ENCODE results near the gene EID2B. TPM values are rescaled to one million over a fixed set of nuclear protein-coding genes. Genes with fewer than 3 reads are reported as not detected.

Gene EID2B
- total and polyA plus RNA-seq, 2 experiments from 2014 or later = 2.2 to 3.7 TPM

- TF ChIP-seq EZH2phosphoT487 (IDR thresholded peaks at IDR 0.05; ENCODE audit: low read depth, severe bottlenecking, unreplicated experiment) = no peak
- no peak for TF ChIP-seq EZH2 (IDR thresholded peaks at IDR 0.05; ENCODE audit: borderline replicate concordance)
- TF ChIP-seq CTCF (IDR thresholded peaks at IDR 0.05; ENCODE audit: poor library complexity) = no peak
- Histone ChIP-seq H3K36me3 (replicated peaks; ENCODE audit: insufficient read depth, low read depth) (no peaks in the 10 kb centered on the region), H3K4me1 (ENCODE audit: insufficient read depth) (no peaks in the 10 kb centered on the region), H3K27ac (no peak overlapping the region), H4K20me1 (ENCODE audit: insufficient read depth, poor library complexity, severe bottlenecking) (no peaks in the 10 kb centered on the region), H3K9me3 (ENCODE audit: low read depth) (no peaks in the 10 kb centered on the region), H3K79me2 (no peaks in the 10 kb centered on the region), H3K9me2 (replicated peaks; ENCODE audit: insufficient read depth) (no peaks in the 10 kb centered on the region), H2AFZ (peak overlapping the region; percentile 86), H3K4me3 (peak overlapping the region; percentile 28), H3K27me3 (peaks cover 46% of the 10 kb centered on the region), H3K4me2 (peak overlapping the region; percentile 88)
- WGBS (ENCODE audit: low lambda C conversion rate, missing lambda C conversion rate) = 4% methylated on average over 30 of the region's 44 CpGs
- peak; percentile 54 for DNase-seq (ENCODE audit: low spot score)
Observed at GRCh38 chr19:39515551-39516191, 17.0 kb downstream of the EID2B start.

- no peaks in the 10 kb centered on the region for H3K9me2 ChIP-seq (replicated peaks; ENCODE audit: insufficient read depth)
- no peaks in the 10 kb centered on the region for H3K79me2 ChIP-seq
- no peaks in the 10 kb centered on the region for H3K9me3 ChIP-seq (ENCODE audit: low read depth)
- H3K36me3 ChIP-seq (replicated peaks; ENCODE audit: insufficient read depth, low read depth) = no peaks in the 10 kb centered on the region
- H3K4me3 ChIP-seq = peak within 1 kb of the TSS; percentile 28
- no peaks in the 10 kb centered on the region for H4K20me1 ChIP-seq (ENCODE audit: insufficient read depth, poor library complexity, severe bottlenecking)
- H3K4me2 ChIP-seq = peak within 1 kb of the TSS; percentile 88
- peak; percentile 61 for DNase-seq (ENCODE audit: low spot score)
- TF ChIP-seq EZH2 (IDR thresholded peaks at IDR 0.05; ENCODE audit: borderline replicate concordance) (no peak), CTCF (IDR thresholded peaks at IDR 0.05; ENCODE audit: poor library complexity) (peak; percentile 33)
- no peaks in the 10 kb centered on the region for H3K4me1 ChIP-seq (ENCODE audit: insufficient read depth)
- H3K27ac ChIP-seq = no peak within 1 kb of the TSS
- under 1% methylated on average over 25 of the region's 56 CpGs for WGBS (ENCODE audit: low lambda C conversion rate, missing lambda C conversion rate)
- H3K27me3 ChIP-seq = peaks cover 46% of the 10 kb centered on the region
- peak within 1 kb of the TSS; percentile 86 for H2AFZ ChIP-seq
Observed at GRCh38 chr19:39514840-39515550, 17.7 kb downstream of the EID2B start, which contains the start of gene SELENOV. SELENOV (plus strand) TSS chr19:39515139; CDS start chr19:39515213, 74 bp downstream.

GRCh38 chr19:39512988-39513387, 19.7 kb downstream of the EID2B start:
- Histone ChIP-seq H3K9me3 (ENCODE audit: low read depth) (no peaks in the 10 kb centered on the region), H3K36me3 (replicated peaks; ENCODE audit: insufficient read depth, low read depth) (no peaks in the 10 kb centered on the region), H3K9me2 (replicated peaks; ENCODE audit: insufficient read depth) (no peaks in the 10 kb centered on the region), H4K20me1 (ENCODE audit: insufficient read depth, poor library complexity, severe bottlenecking) (no peaks in the 10 kb centered on the region), H3K79me2 (no peaks in the 10 kb centered on the region), H3K27me3 (peaks cover 61% of the 10 kb centered on the region), H3K4me3 (no peak overlapping the region), H2AFZ (no peak overlapping the region), H3K27ac (no peak overlapping the region), H3K4me1 (ENCODE audit: insufficient read depth) (no peaks in the 10 kb centered on the region), H3K4me2 (no peak overlapping the region)
- TF ChIP-seq EZH2phosphoT487 (IDR thresholded peaks at IDR 0.05; ENCODE audit: low read depth, severe bottlenecking, unreplicated experiment) (no peak), EZH2 (IDR thresholded peaks at IDR 0.05; ENCODE audit: borderline replicate concordance) (no peak), CTCF (IDR thresholded peaks at IDR 0.05; ENCODE audit: poor library complexity) (no peak)
- 79% methylated on average over 2 of the region's 2 CpGs for WGBS (ENCODE audit: low lambda C conversion rate, missing lambda C conversion rate)
- DNase-seq (ENCODE audit: low spot score) = no peak

Data from hepatocyte (in vitro differentiated cells).